AG04450 (cell line): ENCODE data around the gene ST6GAL2. TPM values are rescaled to one million over a fixed set of nuclear protein-coding genes. Genes with fewer than 3 reads are reported as not detected.

Experiments used
- CTCF ChIA-PET: fragments of 300-600, 350-600 bp; formaldehyde crosslinking; extraction: SDS; loops from one replicate; lab custom pipeline; 2022; ENCODE audit warnings: antibody characterized with exemption, inconsistent platforms; lab: Charles Lee
- POLR2A ChIA-PET: fragments of 350-600 bp; formaldehyde crosslinking; extraction: SDS; loops from one replicate; lab custom pipeline; 2021; ENCODE audit warnings: antibody characterized with exemption, inconsistent platforms; lab: Yijun Ruan, JAX
- DNase-seq: peaks from one replicate; pipeline ENCODE4 v3.0.0-alpha.2; 2011; ENCODE audit warnings: low read depth, low spot score
- H3K27ac ChIP-seq: one replicate; pipeline ENCODE4 v1.5.1; 2012; ENCODE audit warnings: low read depth, low read length, control low read depth
- H3K27me3 ChIP-seq: one replicate; pipeline ENCODE4 v1.6.0; 2012; ENCODE audit warnings: low read length; ENCODE audit not compliant: control insufficient read depth, insufficient read depth
- H3K4me3 ChIP-seq: 2 replicates; pipeline ENCODE4 v1.5.1; 2011; ENCODE audit warnings: mild to moderate bottlenecking, low read depth, low read length, control low read depth
- H3K9me3 ChIP-seq: 2 replicates; pipeline ENCODE4 v1.5.1; 2012; ENCODE audit warnings: low read length; ENCODE audit not compliant: control insufficient read depth, insufficient read depth
- polyA plus RNA-seq: library from polyadenylated mRNA; depleted of rRNA; stranded (reverse); fragments of >200 nt; gene quantifications from 2 replicates; pipeline ENCODE4 v1.2.3, GENCODE V29; 2011
- TF ChIP-seq, protein P1 (sequence below): IDR thresholded peaks from 2 replicates; pipeline ENCODE4 v1.5.1; 2011; ENCODE audit warnings: low read depth, low read length, control low read depth, inconsistent platforms

ST6GAL2 gene
- polyA plus RNA-seq, 1 experiment = 0.06 TPM

GRCh38 chr2:106864051-106864450 lies 21.9 kb downstream of the ST6GAL2 start:
- ChIA-PET POLR2A (no interaction called here), CTCF (no interaction called here)
- Histone ChIP-seq H3K4me3 (no peak overlapping the region), H3K27ac (no peak overlapping the region), H3K9me3 (no peaks in the 10 kb centered on the region), H3K27me3 (peaks cover 3% of the 10 kb centered on the region)
- TF ChIP-seq, protein P1, sequence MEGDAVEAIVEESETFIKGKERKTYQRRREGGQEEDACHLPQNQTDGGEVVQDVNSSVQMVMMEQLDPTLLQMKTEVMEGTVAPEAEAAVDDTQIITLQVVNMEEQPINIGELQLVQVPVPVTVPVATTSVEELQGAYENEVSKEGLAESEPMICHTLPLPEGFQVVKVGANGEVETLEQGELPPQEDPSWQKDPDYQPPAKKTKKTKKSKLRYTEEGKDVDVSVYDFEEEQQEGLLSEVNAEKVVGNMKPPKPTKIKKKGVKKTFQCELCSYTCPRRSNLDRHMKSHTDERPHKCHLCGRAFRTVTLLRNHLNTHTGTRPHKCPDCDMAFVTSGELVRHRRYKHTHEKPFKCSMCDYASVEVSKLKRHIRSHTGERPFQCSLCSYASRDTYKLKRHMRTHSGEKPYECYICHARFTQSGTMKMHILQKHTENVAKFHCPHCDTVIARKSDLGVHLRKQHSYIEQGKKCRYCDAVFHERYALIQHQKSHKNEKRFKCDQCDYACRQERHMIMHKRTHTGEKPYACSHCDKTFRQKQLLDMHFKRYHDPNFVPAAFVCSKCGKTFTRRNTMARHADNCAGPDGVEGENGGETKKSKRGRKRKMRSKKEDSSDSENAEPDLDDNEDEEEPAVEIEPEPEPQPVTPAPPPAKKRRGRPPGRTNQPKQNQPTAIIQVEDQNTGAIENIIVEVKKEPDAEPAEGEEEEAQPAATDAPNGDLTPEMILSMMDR = no peak
- no peak for DNase-seq

GRCh38 chr2:106863387-106863786 lies 22.6 kb downstream of the ST6GAL2 start:
- Histone ChIP-seq H3K4me3 (no peak overlapping the region), H3K27me3 (peaks cover 3% of the 10 kb centered on the region), H3K27ac (no peak overlapping the region), H3K9me3 (no peaks in the 10 kb centered on the region)
- TF ChIP-seq, protein P1 = 0 out of 2 replicates have a peak, but pooled peaks have one; percentile 14
- DNase-seq = no peak
- CTCF ChIA-PET = no interaction called here
- POLR2A ChIA-PET = no interaction called here

DNA sequence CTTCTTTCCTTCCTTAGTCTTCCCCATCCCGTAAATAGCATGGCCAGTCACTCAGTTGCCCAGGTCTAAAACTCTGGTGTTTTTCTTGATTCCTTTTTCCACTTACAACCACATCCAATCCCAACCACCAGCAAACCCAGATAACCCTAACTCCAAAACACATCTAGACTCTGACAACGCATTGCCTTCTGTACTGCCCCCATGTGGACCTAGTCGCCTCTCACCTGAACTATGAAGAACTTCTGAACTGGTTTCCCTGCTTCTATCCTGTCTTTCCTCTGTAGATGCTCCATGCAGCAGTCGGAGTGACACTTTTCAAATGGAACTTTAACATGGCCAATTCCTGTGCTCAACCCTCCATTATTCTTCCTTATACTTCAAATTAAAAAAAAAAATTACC lies 26.5 kb downstream of the ST6GAL2 start:
- H3K27ac ChIP-seq = no peak overlapping the region
- ChIA-PET POLR2A (no interaction called here), CTCF (no interaction called here)
- DNase-seq = no peak
- H3K9me3 ChIP-seq = no peaks in the 10 kb centered on the region
- TF ChIP-seq, protein P1 = no peak
- peaks cover 3% of the 10 kb centered on the region for H3K27me3 ChIP-seq
- no peak overlapping the region for H3K4me3 ChIP-seq

DNA sequence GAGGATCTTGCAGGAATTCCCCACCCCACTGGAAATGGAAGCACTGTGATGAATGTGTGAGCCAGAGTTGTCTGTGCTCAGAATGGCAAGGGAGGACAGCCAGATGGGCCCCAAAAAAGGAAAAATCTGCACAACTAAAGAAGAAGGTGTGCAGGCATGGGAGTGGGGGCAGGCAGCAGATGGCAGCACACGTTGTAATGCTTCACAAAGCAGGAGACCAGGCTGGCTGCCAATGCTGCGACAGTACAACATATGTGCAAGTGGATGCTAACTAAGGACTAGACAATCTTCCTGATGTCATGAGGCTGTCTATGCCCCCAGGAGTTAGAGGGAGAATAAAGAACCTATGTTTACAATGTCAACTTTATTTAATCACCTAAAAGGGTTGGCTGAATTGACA lies 27.2 kb downstream of the ST6GAL2 start:
- TF ChIP-seq, protein P1 = no peak
- H3K9me3 ChIP-seq = no peaks in the 10 kb centered on the region
- no peak overlapping the region for H3K27ac ChIP-seq
- POLR2A ChIA-PET = no interaction called here
- H3K27me3 ChIP-seq = peaks cover 3% of the 10 kb centered on the region
- DNase-seq = no peak
- CTCF ChIA-PET = no interaction called here
- H3K4me3 ChIP-seq = no peak overlapping the region

GRCh38 chr2:106857882-106858478 lies 28.0 kb downstream of the ST6GAL2 start:
- no peak for DNase-seq
- ChIA-PET CTCF (no interaction called here), POLR2A (no interaction called here)
- no peaks in the 10 kb centered on the region for H3K9me3 ChIP-seq
- peaks cover 3% of the 10 kb centered on the region for H3K27me3 ChIP-seq
- TF ChIP-seq, protein P1 = no peak
- H3K4me3 ChIP-seq = no peak overlapping the region
- H3K27ac ChIP-seq = no peak overlapping the region
